Parietal lobe (tissue), 2 donors: ENCODE data around the gene OVOL2. TPM values are rescaled to one million over a fixed set of nuclear protein-coding genes. Genes with fewer than 3 reads are reported as not detected.

Source experiments
- small RNA-seq: library from RNA; depleted of rRNA; stranded (forward); fragments of <200 nt; gene quantifications from one replicate; pipeline ENCODE3, GENCODE V24; 2014; ENCODE audit warnings: low replicate concordance
- total RNA-seq: library from RNA; depleted of rRNA; stranded (reverse); fragments of >200 nt; gene quantifications from one replicate; pipeline ENCODE4 v1.2.3, GENCODE V29; 2014

The OVOL2 gene
- 0.94 TPM for total RNA-seq

GRCh38 chr20:18057101-18057993 lies at the start of gene OVOL2:
TSS of gene OVOL2 (minus strand) at chr20:18057916. CDS start at chr20:18057634, 282 bp downstream.

Small RNA genes lying within 50 kb of the gene (small RNA-seq; reads per million reads assigned to genes)
- not detected for gene RNU7-137P

Other genes starting within 250 kb of the OVOL2 start
- gene SNX5, start 89.1 kb downstream of the OVOL2 start, total RNA-seq, result 104 TPM
- gene MGME1, start 88.9 kb downstream of the OVOL2 start, total RNA-seq, result 9.1 TPM
- gene KAT14, start 79.9 kb upstream of the OVOL2 start, total RNA-seq, result 32.2 TPM
- gene PET117, start 79.9 kb upstream of the OVOL2 start, total RNA-seq, result 16.9 TPM
- 30.7 TPM for gene ZNF133, start 230.6 kb upstream of the OVOL2 start, total RNA-seq